ENCODE data around the gene ENOX2. TPM values are rescaled to one million over a fixed set of nuclear protein-coding genes. Genes with fewer than 3 reads are reported as not detected.

Gene ENOX2
- total and polyA plus RNA-seq, 2 donors (not counting 1 experiment from before 2014, with no cell fraction given) = 7.6 to 12.9 TPM

DNA sequence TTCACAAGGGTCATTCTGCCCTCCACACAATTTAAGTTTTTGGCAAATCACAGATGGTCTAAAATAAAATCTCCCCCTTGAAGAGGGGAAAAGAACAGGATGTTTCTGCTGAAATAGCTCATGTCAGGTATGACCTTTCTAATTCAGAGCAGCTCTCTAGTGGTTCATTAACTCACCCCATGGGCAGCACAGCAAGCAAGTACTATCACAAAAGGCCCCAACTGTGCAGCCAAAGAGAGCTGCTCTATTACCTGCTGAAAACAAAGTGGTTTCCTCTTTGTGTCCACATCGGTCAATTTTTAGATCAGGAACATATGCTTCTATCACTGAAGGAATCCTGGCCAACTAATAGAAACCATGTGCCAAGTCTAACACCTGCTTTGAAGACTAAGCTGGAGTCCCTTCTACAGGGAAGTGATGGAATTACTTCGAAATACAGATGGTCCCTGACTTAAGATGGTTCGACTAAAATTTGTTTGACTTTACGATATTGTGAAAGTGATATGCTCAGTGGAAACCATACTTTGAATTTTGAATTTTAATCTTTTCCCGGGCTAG is 164.3 kb downstream of the ENOX2 start:
- Histone ChIP-seq H3K27ac (ENCODE audit: insufficient read depth, low read length) (no peak overlapping the region), H3K27me3 (ENCODE audit: control insufficient read depth, insufficient read depth, low read length) (no peaks in the 10 kb centered on the region), H3K4me3 (replicated peaks in 1 of 4; ENCODE audit: control extremely low read depth in 1 of 4, insufficient read depth in 1 of 4, low read depth in 3 of 4, low read length in 4 of 4) (no peak overlapping the region), H4K20me1 (ENCODE audit: control insufficient read depth, extremely low read depth, insufficient read depth, low read length) (no peaks in the 10 kb centered on the region), H3K9ac (ENCODE audit: insufficient read depth, low read length) (no peak overlapping the region), H3K79me2 (ENCODE audit: control insufficient read depth, insufficient read depth, low read length) (no peaks in the 10 kb centered on the region), H3K36me3 (ENCODE audit: control insufficient read depth, insufficient read depth, low read length) (no peaks in the 10 kb centered on the region), H3K4me1 (ENCODE audit: control insufficient read depth, extremely low read depth, insufficient read depth, low read length) (no peaks in the 10 kb centered on the region), H2AFZ (ENCODE audit: low read length) (no peak overlapping the region), H3K4me2 (ENCODE audit: extremely low read depth, insufficient read depth, low read length) (no peak overlapping the region), H3K9me3 (ENCODE audit: control insufficient read depth, insufficient read depth, low read depth, low read length) (no peaks in the 10 kb centered on the region)
- no peak for DNase-seq (ENCODE audit: low read depth in 2 of 2)
- no peak for TF ChIP-seq EZH2 (IDR thresholded peaks at IDR 0.05; ENCODE audit: low read length, missing control alignments)
- TF ChIP-seq CTCF (conservative IDR thresholded peaks at IDR 0.05 in 1 of 2, IDR thresholded peaks at IDR 0.05 in 1 of 2; ENCODE audit: low read depth in 1 of 2, low read length in 2 of 2) = no peak

DNA sequence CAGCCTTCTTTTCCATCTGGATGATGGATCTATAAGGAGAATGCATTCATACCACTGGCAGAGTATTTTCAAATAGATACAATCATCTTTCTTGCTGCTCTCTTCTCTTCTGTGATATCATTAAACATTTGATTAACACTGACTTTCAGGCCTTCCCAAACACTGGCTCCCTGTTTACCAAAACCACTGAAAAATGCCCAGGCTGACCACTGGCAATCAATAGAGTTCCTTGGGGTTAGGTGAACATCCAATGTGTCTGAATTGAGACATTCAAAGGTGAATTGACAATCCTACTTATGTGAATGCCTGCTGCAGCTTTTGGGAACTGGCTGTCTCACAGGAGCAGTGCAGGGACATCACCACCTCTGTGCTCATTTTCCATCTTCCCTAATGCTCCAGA is 168.3 kb downstream of the ENOX2 start:
- no peaks in the 10 kb centered on the region for H3K79me2 ChIP-seq (ENCODE audit: control insufficient read depth, insufficient read depth, low read length)
- no peak overlapping the region for H3K9ac ChIP-seq (ENCODE audit: insufficient read depth, low read length)
- H4K20me1 ChIP-seq (ENCODE audit: control insufficient read depth, extremely low read depth, insufficient read depth, low read length) = no peaks in the 10 kb centered on the region
- H3K4me3 ChIP-seq (replicated peaks in 1 of 4; ENCODE audit: control extremely low read depth in 1 of 4, insufficient read depth in 1 of 4, low read depth in 3 of 4, low read length in 4 of 4) = no peak overlapping the region
- TF ChIP-seq CTCF (conservative IDR thresholded peaks at IDR 0.05 in 1 of 2, IDR thresholded peaks at IDR 0.05 in 1 of 2; ENCODE audit: low read depth in 1 of 2, low read length in 2 of 2) = no peak
- TF ChIP-seq EZH2 (IDR thresholded peaks at IDR 0.05; ENCODE audit: low read length, missing control alignments) = no peak
- no peaks in the 10 kb centered on the region for H3K27me3 ChIP-seq (ENCODE audit: control insufficient read depth, insufficient read depth, low read length)
- no peak overlapping the region for H2AFZ ChIP-seq (ENCODE audit: low read length)
- H3K4me2 ChIP-seq (ENCODE audit: extremely low read depth, insufficient read depth, low read length) = no peak overlapping the region
- no peak for DNase-seq (ENCODE audit: low read depth in 2 of 2)
- H3K36me3 ChIP-seq (ENCODE audit: control insufficient read depth, insufficient read depth, low read length) = no peaks in the 10 kb centered on the region
- no peak overlapping the region for H3K27ac ChIP-seq (ENCODE audit: insufficient read depth, low read length)
- no peaks in the 10 kb centered on the region for H3K4me1 ChIP-seq (ENCODE audit: control insufficient read depth, extremely low read depth, insufficient read depth, low read length)
- H3K9me3 ChIP-seq (ENCODE audit: control insufficient read depth, insufficient read depth, low read depth, low read length) = no peaks in the 10 kb centered on the region

DNA sequence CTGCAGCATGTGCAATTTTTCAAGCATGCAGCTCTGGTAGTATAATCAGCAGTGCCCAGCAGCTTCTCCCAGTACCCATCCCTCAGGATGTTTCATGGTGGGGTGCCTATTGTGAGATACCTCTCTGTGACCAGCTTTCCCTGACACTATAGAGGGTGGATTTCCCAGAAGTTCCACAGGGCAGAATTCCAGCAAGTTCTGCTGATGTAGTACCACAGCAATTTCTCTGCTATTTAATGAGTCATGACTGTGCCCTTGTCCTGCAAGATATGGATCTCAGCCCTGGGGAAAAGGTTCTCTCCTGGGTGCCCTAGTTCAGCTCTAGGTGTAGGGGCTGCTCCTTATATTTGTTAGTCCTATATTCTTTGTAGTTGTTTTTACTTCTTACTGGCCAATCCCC is 174.8 kb downstream of the ENOX2 start:
- peak; percentile 58 to 60 for DNase-seq (ENCODE audit: low read depth in 2 of 2)
- TF ChIP-seq EZH2 (IDR thresholded peaks at IDR 0.05; ENCODE audit: low read length, missing control alignments) (no peak), CTCF (conservative IDR thresholded peaks at IDR 0.05 in 1 of 2, IDR thresholded peaks at IDR 0.05 in 1 of 2; ENCODE audit: low read depth in 1 of 2, low read length in 2 of 2) (no peak)
- Histone ChIP-seq H3K79me2 (ENCODE audit: control insufficient read depth, insufficient read depth, low read length) (no peaks in the 10 kb centered on the region), H3K27ac (ENCODE audit: insufficient read depth, low read length) (no peak overlapping the region), H2AFZ (ENCODE audit: low read length) (no peak overlapping the region), H3K4me1 (ENCODE audit: control insufficient read depth, extremely low read depth, insufficient read depth, low read length) (no peaks in the 10 kb centered on the region), H4K20me1 (ENCODE audit: control insufficient read depth, extremely low read depth, insufficient read depth, low read length) (no peaks in the 10 kb centered on the region), H3K9me3 (ENCODE audit: control insufficient read depth, insufficient read depth, low read depth, low read length) (no peaks in the 10 kb centered on the region), H3K4me2 (ENCODE audit: extremely low read depth, insufficient read depth, low read length) (no peak overlapping the region), H3K36me3 (ENCODE audit: control insufficient read depth, insufficient read depth, low read length) (no peaks in the 10 kb centered on the region), H3K4me3 (replicated peaks in 1 of 4; ENCODE audit: control extremely low read depth in 1 of 4, insufficient read depth in 1 of 4, low read depth in 3 of 4, low read length in 4 of 4) (no peak overlapping the region), H3K27me3 (ENCODE audit: control insufficient read depth, insufficient read depth, low read length) (no peaks in the 10 kb centered on the region), H3K9ac (ENCODE audit: insufficient read depth, low read length) (no peak overlapping the region)

Data from fibroblast of lung (primary cell).